ENCODE results near the gene IMPG2.
A peak's percentile ranks its signal among the peaks of the same experiment; 100 is the strongest.
"Not testable (repeated sequence)": the region's sequence is repeated elsewhere in the genome, so short reads cannot be mapped to it uniquely, and the experiment has no call there.

Gene IMPG2
- total RNA-seq: 2.1 to 5.9 (median 3.0) reads per million in 4 donors

- no peak for DNase-seq
Measured at GRCh38 chr3:101320475-101320874, at the start of gene IMPG2. Gene IMPG2, minus strand, starts transcription at chr3:101320575. Its CDS starts 203 bp downstream, at chr3:101320372.

- no peak for DNase-seq
Measured at GRCh38 chr3:101362406-101362805, 42.0 kb upstream of the IMPG2 start.

- no peak for DNase-seq
Measured at GRCh38 chr3:101351829-101352228, 31.5 kb upstream of the IMPG2 start.

- DNase-seq: no peak
Measured at GRCh38 chr3:101340591-101340990, 20.2 kb upstream of the IMPG2 start.

- DNase-seq: no peak
Measured at GRCh38 chr3:101333883-101334282, 13.5 kb upstream of the IMPG2 start.

GRCh38 chr3:101329016-101329673 lies 8.8 kb upstream of the IMPG2 start:
- DNase-seq: no peak

GRCh38 chr3:101325393-101326134 lies 5.2 kb upstream of the IMPG2 start:
- DNase-seq: no peak

GRCh38 chr3:101319531-101319930 lies 844 bp downstream of the IMPG2 start:
- no peak for DNase-seq

- no peak for DNase-seq
Measured at GRCh38 chr3:101312545-101312944, 7.8 kb downstream of the IMPG2 start.

- no peak for DNase-seq
Measured at GRCh38 chr3:101311676-101312075, 8.7 kb downstream of the IMPG2 start.

- DNase-seq: no peak
Measured at GRCh38 chr3:101310978-101311375, 9.4 kb downstream of the IMPG2 start.

GRCh38 chr3:101308147-101308772 lies 12.1 kb downstream of the IMPG2 start:
- DNase-seq: not testable (repeated sequence)

GRCh38 chr3:101303836-101304235 lies 16.5 kb downstream of the IMPG2 start:
- DNase-seq: no peak

GRCh38 chr3:101303089-101303731 lies 17.2 kb downstream of the IMPG2 start:
- peak in 1 of 5 donors; percentile 4 for DNase-seq

- no peak for DNase-seq
Measured at GRCh38 chr3:101300073-101300472, 20.3 kb downstream of the IMPG2 start.

- no peak for DNase-seq
Measured at GRCh38 chr3:101292027-101292426, 28.3 kb downstream of the IMPG2 start.

GRCh38 chr3:101288294-101288693 lies 32.1 kb downstream of the IMPG2 start:
- no peak for DNase-seq

- DNase-seq: no peak
Measured at GRCh38 chr3:101284757-101285156, 35.6 kb downstream of the IMPG2 start.

- no peak for DNase-seq
Measured at GRCh38 chr3:101281521-101282030, 38.8 kb downstream of the IMPG2 start.

GRCh38 chr3:101279765-101280385 lies 40.5 kb downstream of the IMPG2 start:
- DNase-seq: no peak

- DNase-seq: no peak
Measured at GRCh38 chr3:101279162-101279561, 41.2 kb downstream of the IMPG2 start.

- DNase-seq: no peak
Measured at GRCh38 chr3:101278727-101279126, 41.6 kb downstream of the IMPG2 start.

GRCh38 chr3:101273608-101274007 lies 46.8 kb downstream of the IMPG2 start:
- DNase-seq: no peak

Measured in T-helper 1 cell (primary cell).